Astrocyte of the cerebellum (primary cell): Measurements from ENCODE around the gene MTSS2.

ENCODE experiments used
- DNase-seq: peaks from one replicate; pipeline ENCODE4 v3.0.0-alpha.2; 2011; ENCODE audit warnings: low read depth
- H3K4me3 ChIP-seq: 2 replicates; pipeline ENCODE4 v1.5.1; 2011; ENCODE audit warnings: mild to moderate bottlenecking, low read depth, low read length, moderate library complexity
- CTCF ChIP-seq: IDR thresholded peaks from 2 replicates; pipeline ENCODE4 v1.5.1; 2012; ENCODE audit warnings: low read length, low read depth, moderate library complexity, mild to moderate bottlenecking; ENCODE audit errors: missing control alignments
- in situ Hi-C: cut with HindIII; loops from 2 replicates; pipeline ENCODE4 v1.10.0; 2017; ENCODE audit warnings: low sequenced_read_pairs

MTSS2 gene

GRCh38 chr16:70728150-70728549, 42.3 kb upstream of the MTSS2 start:
- no peak for DNase-seq
- in situ Hi-C loops, result no loop called here
- H3K4me3 ChIP-seq, result no peak overlapping the region
- no peak for TF ChIP-seq CTCF

GRCh38 chr16:70726892-70727361, 41.1 kb upstream of the MTSS2 start:
- in situ Hi-C loops, result no loop called here
- H3K4me3 ChIP-seq, result no peak overlapping the region
- DNase-seq, result no peak
- TF ChIP-seq CTCF, result no peak

- in situ Hi-C loops, result no loop called here
- no peak for TF ChIP-seq CTCF
- DNase-seq, result no peak
- H3K4me3 ChIP-seq, result no peak overlapping the region
Observed at GRCh38 chr16:70725912-70726828, 40.3 kb upstream of the MTSS2 start.

GRCh38 chr16:70725024-70725911, 39.4 kb upstream of the MTSS2 start:
- TF ChIP-seq CTCF, result no peak
- in situ Hi-C loops, result no loop called here
- no peak for DNase-seq
- no peak overlapping the region for H3K4me3 ChIP-seq

GRCh38 chr16:70724146-70725023, 38.5 kb upstream of the MTSS2 start:
- in situ Hi-C loops, result no loop called here
- TF ChIP-seq CTCF, result no peak
- no peak for DNase-seq
- no peak overlapping the region for H3K4me3 ChIP-seq
